HG02571 (cell line): Measurements from ENCODE around the gene TSPAN18.

Experiments used
- ATAC-seq: cut with Tn5 transposase; IDR thresholded peaks from one replicate; pipeline ENCODE4 v1.9.1; 2021; ENCODE audit warnings: mild to moderate bottlenecking, moderate library complexity; ENCODE audit not compliant: unreplicated experiment

The TSPAN18 gene

GRCh38 chr11:44711113-44711786 is 15.5 kb upstream of the TSPAN18 start:
- ATAC-seq, result no peak

GRCh38 chr11:44711787-44712608 is 14.8 kb upstream of the TSPAN18 start:
- ATAC-seq, result no peak

GRCh38 chr11:44713022-44713421 is 13.7 kb upstream of the TSPAN18 start:
- ATAC-seq, result no peak

- no peak for ATAC-seq
Observed at GRCh38 chr11:44716256-44716655, 10.5 kb upstream of the TSPAN18 start.

DNA sequence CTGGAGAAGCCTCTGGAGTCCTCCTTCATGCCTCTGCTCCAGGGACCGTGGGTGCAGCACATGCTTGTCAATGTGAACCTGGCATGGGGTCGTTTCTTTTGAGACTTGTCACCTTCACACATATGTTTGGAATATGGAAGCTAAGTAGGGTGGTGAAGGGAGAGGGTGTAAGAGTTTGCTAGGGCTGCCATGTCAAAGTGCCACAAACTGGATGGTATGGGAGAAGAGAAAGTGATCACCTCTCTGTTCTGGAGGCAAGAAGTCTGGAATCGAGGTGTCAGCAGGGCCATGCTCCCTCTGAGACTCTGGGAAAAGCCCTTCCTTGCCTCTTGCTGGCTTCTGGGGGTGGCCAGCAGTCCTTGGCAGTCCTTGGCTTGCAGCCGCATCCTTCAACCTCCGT is 8.7 kb upstream of the TSPAN18 start:
- no peak for ATAC-seq

DNA sequence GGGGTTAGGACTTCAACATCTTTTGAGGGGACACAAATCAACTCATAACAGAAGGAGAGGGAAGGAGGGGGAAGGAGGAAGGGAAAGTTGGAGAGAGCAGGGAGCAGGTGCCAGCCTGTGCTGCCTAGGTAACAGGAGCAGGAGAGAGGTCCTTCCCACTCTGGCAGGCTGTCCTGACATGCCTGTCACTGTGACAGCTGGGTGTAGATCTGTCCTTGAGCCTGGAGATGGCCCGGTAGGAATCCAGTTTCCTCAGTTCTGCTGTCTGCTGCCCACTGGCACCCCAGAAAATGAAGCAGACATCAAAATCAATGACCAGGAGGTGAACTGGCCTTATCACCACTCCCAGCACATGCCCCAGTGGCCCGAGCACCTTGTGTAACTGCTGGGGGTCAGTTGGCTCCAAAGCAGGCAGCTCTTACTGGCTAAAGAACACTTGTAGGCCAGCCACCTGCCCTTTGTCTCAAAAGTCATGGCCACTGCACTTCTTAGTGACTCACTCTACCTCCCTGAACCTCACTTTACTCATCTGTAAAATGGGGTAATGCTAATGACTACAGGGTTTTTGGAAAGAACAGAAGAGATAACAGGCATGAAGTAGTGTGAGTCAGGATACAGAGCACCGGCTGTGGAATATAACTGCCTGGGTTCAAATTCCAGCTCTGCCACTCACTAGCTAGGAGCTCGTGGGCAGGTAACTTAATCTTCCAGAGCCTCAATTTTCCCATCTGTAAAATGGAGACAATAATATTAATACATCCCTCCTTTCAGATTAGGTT is 8.0 kb upstream of the TSPAN18 start:
- no peak for ATAC-seq

- no peak for ATAC-seq
Observed at GRCh38 chr11:44725016-44725685, 1.6 kb upstream of the TSPAN18 start.

GRCh38 chr11:44725757-44726282 is 942 bp upstream of the TSPAN18 start:
- no peak for ATAC-seq

DNA sequence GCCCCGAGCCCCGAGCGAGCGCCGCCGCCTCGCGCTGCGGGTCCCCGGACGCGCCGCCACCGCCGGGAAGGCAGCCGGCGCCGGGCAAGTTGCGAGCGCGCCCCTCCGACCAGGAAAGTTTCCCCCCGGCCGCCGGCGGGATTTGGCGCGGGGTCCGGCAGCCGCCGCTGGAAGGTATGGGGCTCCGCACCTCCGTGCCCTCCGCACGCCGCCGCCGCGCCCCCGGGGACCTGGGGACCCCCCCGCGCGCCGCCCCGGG is 281 bp downstream of the TSPAN18 start:
- no peak for ATAC-seq

DNA sequence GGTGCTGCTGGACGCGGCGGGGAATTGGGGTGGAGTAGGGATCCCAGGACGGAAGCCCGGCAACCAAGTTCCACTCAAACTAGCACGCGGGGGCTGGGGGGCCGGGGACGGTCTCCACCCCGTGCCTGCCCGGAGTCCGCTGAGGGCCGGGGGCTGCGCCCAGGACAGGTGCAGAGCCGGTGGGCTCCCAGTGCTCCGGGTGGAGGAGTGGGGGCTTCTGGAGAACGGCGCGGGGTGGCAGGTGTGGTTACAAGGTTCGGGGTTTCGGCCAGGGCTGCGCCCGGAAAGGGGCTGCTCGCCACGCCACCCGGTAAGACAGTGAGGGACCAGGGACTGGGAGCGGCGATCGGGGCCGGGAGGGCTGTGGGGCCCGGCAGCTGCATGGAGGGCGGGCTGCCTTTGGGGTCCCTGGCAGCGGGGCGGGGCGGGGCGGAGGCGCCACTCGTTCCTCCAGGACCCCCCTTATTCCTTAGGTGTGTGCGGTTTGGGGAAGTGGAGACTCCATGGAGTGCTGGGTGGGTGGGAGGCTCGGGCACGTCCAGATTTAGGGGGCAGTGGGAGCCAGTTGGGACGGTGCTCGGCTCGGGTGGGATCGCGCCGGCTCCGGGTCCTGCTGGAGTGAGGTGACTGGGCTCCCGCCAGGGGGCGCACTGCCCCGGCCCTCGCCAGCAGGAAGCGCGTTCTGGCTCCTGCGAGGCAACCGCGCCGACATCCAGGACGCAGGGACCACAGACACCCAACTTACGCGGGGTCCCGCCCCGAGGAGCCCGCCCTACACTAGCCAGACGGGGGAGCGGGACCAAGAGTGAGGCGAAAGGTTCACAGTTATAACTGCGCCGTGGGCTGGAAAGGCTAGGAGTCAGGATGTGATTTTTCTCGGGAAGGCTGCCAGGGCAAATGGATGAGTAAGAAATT is 868 bp downstream of the TSPAN18 start:
- ATAC-seq, result peak; percentile 48

- no peak for ATAC-seq
Observed at GRCh38 chr11:44728491-44728910, 1.7 kb downstream of the TSPAN18 start.

GRCh38 chr11:44729063-44729462 is 2.3 kb downstream of the TSPAN18 start:
- ATAC-seq, result no peak

DNA sequence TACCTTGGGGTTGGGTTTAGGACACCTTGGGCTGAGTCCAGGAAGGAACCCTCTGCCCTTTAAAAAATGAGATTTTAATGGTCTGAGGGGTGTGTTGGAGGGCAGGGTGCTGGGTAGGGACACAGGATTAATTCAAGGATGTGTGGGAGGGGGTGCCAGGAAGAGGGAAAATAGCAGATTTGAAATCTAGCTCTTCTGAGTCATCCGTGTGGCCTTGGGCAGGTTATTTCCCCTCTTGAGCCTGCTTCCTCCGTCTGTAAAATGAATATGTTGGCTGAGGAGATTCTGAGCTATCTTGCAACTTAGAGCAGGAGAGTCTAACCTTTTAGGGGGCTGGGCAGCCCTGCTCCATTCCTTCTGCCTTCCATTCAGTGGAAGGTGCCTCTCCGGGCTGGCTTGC is 3.0 kb downstream of the TSPAN18 start:
- no peak for ATAC-seq

- ATAC-seq, result no peak
Observed at GRCh38 chr11:44730775-44731174, 4.0 kb downstream of the TSPAN18 start.

- ATAC-seq, result no peak
Observed at GRCh38 chr11:44731685-44732430, 5.1 kb downstream of the TSPAN18 start.

- no peak for ATAC-seq
Observed at GRCh38 chr11:44732564-44732963, 5.8 kb downstream of the TSPAN18 start.

DNA sequence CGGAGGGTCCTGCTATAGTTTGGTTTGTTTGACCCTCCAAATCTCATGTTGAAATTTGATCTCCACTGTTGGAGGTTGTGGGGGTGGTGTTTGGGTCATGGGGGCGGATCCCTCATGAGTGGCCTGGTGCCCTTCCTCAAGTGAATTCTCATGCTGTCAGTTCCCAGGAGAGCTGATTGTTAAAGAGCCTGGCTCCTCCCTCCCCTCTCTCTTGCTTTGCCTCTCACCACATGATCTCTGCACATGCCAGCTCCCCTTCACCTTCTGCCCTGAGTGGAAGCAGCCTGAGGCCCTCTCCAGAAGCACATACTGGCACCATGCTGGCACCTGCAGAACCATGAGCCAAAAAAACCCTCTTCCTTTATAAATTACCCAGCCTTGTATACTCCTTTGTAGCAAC is 7.1 kb downstream of the TSPAN18 start:
- ATAC-seq, result no peak

- ATAC-seq, result no peak
Observed at GRCh38 chr11:44734843-44735381, 8.2 kb downstream of the TSPAN18 start.

- no peak for ATAC-seq
Observed at GRCh38 chr11:44736791-44737190, 10.0 kb downstream of the TSPAN18 start.
